Muscle layer of colon (tissue), 2 donors: Measurements from ENCODE around the gene HIVEP1.

ENCODE experiments used
- H3K27ac ChIP-seq: one replicate; pipeline ENCODE4 v1.7.0; 2013; ENCODE audit warnings: low read depth, mild to moderate bottlenecking, low read length, moderate library complexity
- H3K27me3 ChIP-seq, 2 donors: one replicate each; pipeline ENCODE4 v1.7.0; 2013; ENCODE audit warnings: low read length in 2 of 2, mild to moderate bottlenecking in 2 of 2; ENCODE audit not compliant: insufficient read depth in 2 of 2, control insufficient read depth in 1 of 2
- H3K36me3 ChIP-seq: one replicate; pipeline ENCODE4 v1.7.0; 2013; ENCODE audit warnings: mild to moderate bottlenecking, low read length; ENCODE audit not compliant: insufficient read depth
- H3K4me1 ChIP-seq: one replicate; pipeline ENCODE4 v1.7.0; 2013; ENCODE audit warnings: mild to moderate bottlenecking, low read length; ENCODE audit not compliant: insufficient read depth
- H3K4me3 ChIP-seq, 2 donors: one replicate each; pipeline ENCODE4 v1.7.0; 2013; ENCODE audit warnings: low read length in 2 of 2, low read depth in 1 of 2, mild to moderate bottlenecking in 1 of 2, moderate library complexity in 1 of 2
- H3K9ac ChIP-seq: one replicate; pipeline ENCODE4 v1.7.0; 2013; ENCODE audit warnings: low read length
- H3K9me3 ChIP-seq: one replicate; pipeline ENCODE4 v1.7.0; 2013; ENCODE audit warnings: mild to moderate bottlenecking, low read length
- donor health status: abdominal sarcoma.
- donor health status: Adenocarcinoma of cecum.

The HIVEP1 gene

GRCh38 chr6:11994875-11995461 is 17.1 kb upstream of the HIVEP1 start:
- Histone ChIP-seq H3K27me3 (no peaks in the 10 kb centered on the region), H3K9ac (no peak overlapping the region), H3K9me3 (no peaks in the 10 kb centered on the region), H3K36me3 (no peaks in the 10 kb centered on the region), H3K27ac (no peak overlapping the region), H3K4me1 (no peaks in the 10 kb centered on the region), H3K4me3 (no peak overlapping the region)

- Histone ChIP-seq H3K27ac (no peak overlapping the region), H3K27me3 (no peaks in the 10 kb centered on the region), H3K4me1 (peaks cover 1% of the 10 kb centered on the region), H3K9ac (no peak overlapping the region), H3K4me3 (no peak overlapping the region), H3K9me3 (no peaks in the 10 kb centered on the region), H3K36me3 (no peaks in the 10 kb centered on the region)
Observed at GRCh38 chr6:11996751-11997150, 15.4 kb upstream of the HIVEP1 start.

GRCh38 chr6:11999246-11999645 is 12.9 kb upstream of the HIVEP1 start:
- Histone ChIP-seq H3K27me3 (no peaks in the 10 kb centered on the region), H3K27ac (no peak overlapping the region), H3K4me1 (peaks cover 4% of the 10 kb centered on the region), H3K36me3 (no peaks in the 10 kb centered on the region), H3K9me3 (no peaks in the 10 kb centered on the region), H3K9ac (no peak overlapping the region), H3K4me3 (no peak overlapping the region)

GRCh38 chr6:12000174-12000573 is 11.9 kb upstream of the HIVEP1 start:
- no peak overlapping the region for H3K9ac ChIP-seq
- H3K4me1 ChIP-seq, result peaks cover 4% of the 10 kb centered on the region
- H3K9me3 ChIP-seq, result no peaks in the 10 kb centered on the region
- H3K27me3 ChIP-seq, result no peaks in the 10 kb centered on the region
- no peak overlapping the region for H3K27ac ChIP-seq
- no peaks in the 10 kb centered on the region for H3K36me3 ChIP-seq
- no peak overlapping the region for H3K4me3 ChIP-seq

GRCh38 chr6:12001004-12001705 is 11.0 kb upstream of the HIVEP1 start:
- no peaks in the 10 kb centered on the region for H3K27me3 ChIP-seq
- no peak overlapping the region for H3K4me3 ChIP-seq
- H3K9me3 ChIP-seq, result no peaks in the 10 kb centered on the region
- H3K9ac ChIP-seq, result no peak overlapping the region
- H3K36me3 ChIP-seq, result no peaks in the 10 kb centered on the region
- peaks cover 4% of the 10 kb centered on the region for H3K4me1 ChIP-seq
- peak overlapping the region; percentile 21 for H3K27ac ChIP-seq

GRCh38 chr6:12001706-12002435 is 10.2 kb upstream of the HIVEP1 start:
- H3K27ac ChIP-seq, result no peak overlapping the region
- H3K36me3 ChIP-seq, result no peaks in the 10 kb centered on the region
- H3K4me1 ChIP-seq, result peaks cover 4% of the 10 kb centered on the region
- H3K4me3 ChIP-seq, result no peak overlapping the region
- no peak overlapping the region for H3K9ac ChIP-seq
- H3K27me3 ChIP-seq, result no peaks in the 10 kb centered on the region
- no peaks in the 10 kb centered on the region for H3K9me3 ChIP-seq

- no peak overlapping the region for H3K4me3 ChIP-seq
- no peaks in the 10 kb centered on the region for H3K27me3 ChIP-seq
- peaks cover 21% of the 10 kb centered on the region for H3K4me1 ChIP-seq
- no peaks in the 10 kb centered on the region for H3K36me3 ChIP-seq
- H3K9ac ChIP-seq, result no peak overlapping the region
- H3K9me3 ChIP-seq, result no peaks in the 10 kb centered on the region
- H3K27ac ChIP-seq, result no peak overlapping the region
Observed at GRCh38 chr6:12007473-12007872, 4.6 kb upstream of the HIVEP1 start.

GRCh38 chr6:12007887-12008286 is 4.2 kb upstream of the HIVEP1 start:
- H3K4me1 ChIP-seq, result peaks cover 21% of the 10 kb centered on the region
- H3K27ac ChIP-seq, result peak overlapping the region; percentile 99
- H3K9ac ChIP-seq, result peak overlapping the region; percentile 66
- no peaks in the 10 kb centered on the region for H3K9me3 ChIP-seq
- peak overlapping the region in 1 of 2 donors; percentile 82 for H3K4me3 ChIP-seq
- no peaks in the 10 kb centered on the region for H3K27me3 ChIP-seq
- no peaks in the 10 kb centered on the region for H3K36me3 ChIP-seq

GRCh38 chr6:12008366-12009179 is 3.5 kb upstream of the HIVEP1 start:
- peak overlapping the region; percentile 40 to 82 for H3K4me3 ChIP-seq
- no peaks in the 10 kb centered on the region for H3K9me3 ChIP-seq
- H3K4me1 ChIP-seq, result peaks cover 21% of the 10 kb centered on the region
- peak overlapping the region; percentile 66 for H3K9ac ChIP-seq
- peak overlapping the region; percentile 99 for H3K27ac ChIP-seq
- no peaks in the 10 kb centered on the region for H3K36me3 ChIP-seq
- no peaks in the 10 kb centered on the region for H3K27me3 ChIP-seq

- Histone ChIP-seq H3K9ac (peak overlapping the region; percentile 46), H3K9me3 (no peaks in the 10 kb centered on the region), H3K36me3 (no peaks in the 10 kb centered on the region), H3K27me3 (no peaks in the 10 kb centered on the region), H3K4me1 (peaks cover 21% of the 10 kb centered on the region), H3K4me3 (peak overlapping the region; percentile 69 to 92), H3K27ac (peak overlapping the region; percentile 93)
Observed at GRCh38 chr6:12009180-12009685, 2.9 kb upstream of the HIVEP1 start.
